ENCODE data around the gene ZBTB4.
A peak's percentile ranks its signal among the peaks of the same experiment; 100 is the strongest.

The ZBTB4 gene

GRCh38 chr17:7502987-7503386 lies 23.6 kb upstream of the ZBTB4 start:
- TF ChIP-seq EZH2phosphoT487 (IDR thresholded peaks at IDR 0.05; ENCODE audit: borderline replicate concordance) = no peak
- TF ChIP-seq CTCF (conservative IDR thresholded peaks at IDR 0.05; ENCODE audit: low read length) = peak; percentile 55
- Histone ChIP-seq H4K20me1 (ENCODE audit: insufficient read depth, low read length, poor library complexity, severe bottlenecking) (peaks cover 52% of the 10 kb centered on the region), H3K27me3 (ENCODE audit: insufficient read depth, low read length, poor library complexity, severe bottlenecking) (no peaks in the 10 kb centered on the region), H3K4me1 (ENCODE audit: insufficient read depth, low read length, poor library complexity, severe bottlenecking) (no peaks in the 10 kb centered on the region), H3K36me3 (ENCODE audit: insufficient read depth, low read length) (peaks cover 96% of the 10 kb centered on the region), H3K9me3 (ENCODE audit: insufficient read depth, low read depth, low read length) (no peaks in the 10 kb centered on the region), H3K4me2 (ENCODE audit: low read depth, low read length, poor library complexity, severe bottlenecking) (no peak overlapping the region), H3K4me3 (ENCODE audit: low read length, poor library complexity, severe bottlenecking) (no peak overlapping the region), H3K79me2 (ENCODE audit: insufficient read depth, low read length) (peaks cover 25% of the 10 kb centered on the region; the same call in 1 of the 2 replicates), H3K9ac (ENCODE audit: low read depth, low read length, poor library complexity, severe bottlenecking) (no peak overlapping the region), H3F3A (ENCODE audit: low read depth) (no peaks in the 10 kb centered on the region), H3K9me2 (replicated peaks; ENCODE audit: low read depth, low read length) (no peaks in the 10 kb centered on the region), H2AFZ (ENCODE audit: low read length) (no peak overlapping the region)

GRCh38 chr17:7502171-7502847 lies 22.9 kb upstream of the ZBTB4 start:
- H3F3A ChIP-seq (ENCODE audit: low read depth) = no peaks in the 10 kb centered on the region
- TF ChIP-seq CTCF (conservative IDR thresholded peaks at IDR 0.05; ENCODE audit: low read length) (no peak), EZH2phosphoT487 (IDR thresholded peaks at IDR 0.05; ENCODE audit: borderline replicate concordance) (no peak)
- H3K4me3 ChIP-seq (ENCODE audit: low read length, poor library complexity, severe bottlenecking) = no peak overlapping the region
- no peaks in the 10 kb centered on the region for H3K9me2 ChIP-seq (replicated peaks; ENCODE audit: low read depth, low read length)
- H3K79me2 ChIP-seq (ENCODE audit: insufficient read depth, low read length) = peaks cover 31% of the 10 kb centered on the region; the same call in 1 of the 2 replicates
- peaks cover 96% of the 10 kb centered on the region for H3K36me3 ChIP-seq (ENCODE audit: insufficient read depth, low read length)
- H2AFZ ChIP-seq (ENCODE audit: low read length) = no peak overlapping the region
- H3K4me2 ChIP-seq (ENCODE audit: low read depth, low read length, poor library complexity, severe bottlenecking) = no peak overlapping the region
- peaks cover 56% of the 10 kb centered on the region for H4K20me1 ChIP-seq (ENCODE audit: insufficient read depth, low read length, poor library complexity, severe bottlenecking)
- no peaks in the 10 kb centered on the region for H3K9me3 ChIP-seq (ENCODE audit: insufficient read depth, low read depth, low read length)
- no peaks in the 10 kb centered on the region for H3K4me1 ChIP-seq (ENCODE audit: insufficient read depth, low read length, poor library complexity, severe bottlenecking)
- no peaks in the 10 kb centered on the region for H3K27me3 ChIP-seq (ENCODE audit: insufficient read depth, low read length, poor library complexity, severe bottlenecking)
- no peak overlapping the region for H3K9ac ChIP-seq (ENCODE audit: low read depth, low read length, poor library complexity, severe bottlenecking)

- no peak overlapping the region for H3K4me2 ChIP-seq (ENCODE audit: low read depth, low read length, poor library complexity, severe bottlenecking)
- no peak overlapping the region for H3K9ac ChIP-seq (ENCODE audit: low read depth, low read length, poor library complexity, severe bottlenecking)
- H3K27me3 ChIP-seq (ENCODE audit: insufficient read depth, low read length, poor library complexity, severe bottlenecking) = no peaks in the 10 kb centered on the region
- H3K9me3 ChIP-seq (ENCODE audit: insufficient read depth, low read depth, low read length) = no peaks in the 10 kb centered on the region
- TF ChIP-seq CTCF (conservative IDR thresholded peaks at IDR 0.05; ENCODE audit: low read length) (no peak), EZH2phosphoT487 (IDR thresholded peaks at IDR 0.05; ENCODE audit: borderline replicate concordance) (no peak)
- H4K20me1 ChIP-seq (ENCODE audit: insufficient read depth, low read length, poor library complexity, severe bottlenecking) = peaks cover 58% of the 10 kb centered on the region
- H3K4me3 ChIP-seq (ENCODE audit: low read length, poor library complexity, severe bottlenecking) = no peak overlapping the region
- no peaks in the 10 kb centered on the region for H3K9me2 ChIP-seq (replicated peaks; ENCODE audit: low read depth, low read length)
- H3K4me1 ChIP-seq (ENCODE audit: insufficient read depth, low read length, poor library complexity, severe bottlenecking) = no peaks in the 10 kb centered on the region
- peaks cover 37% of the 10 kb centered on the region; the same call in 1 of the 2 replicates for H3K79me2 ChIP-seq (ENCODE audit: insufficient read depth, low read length)
- H3F3A ChIP-seq (ENCODE audit: low read depth) = no peaks in the 10 kb centered on the region
- peaks cover 96% of the 10 kb centered on the region for H3K36me3 ChIP-seq (ENCODE audit: insufficient read depth, low read length)
- no peak overlapping the region for H2AFZ ChIP-seq (ENCODE audit: low read length)
These were observed 22.3 kb upstream of the ZBTB4 start for GRCh38 chr17:7501729-7502128.
